ENCODE data around the gene MAN1B1.
"Not testable (repeated sequence)": the region's sequence is repeated elsewhere in the genome, so short reads cannot be mapped to it uniquely, and the experiment has no call there.

The MAN1B1 gene

GRCh38 chr9:137052998-137053943 is 33.5 kb upstream of the MAN1B1 start:
- DNase-seq: no peak

GRCh38 chr9:137053944-137054931 is 32.5 kb upstream of the MAN1B1 start, which contains the start of gene ENTPD2:
Gene ENTPD2, minus strand, starts transcription at chr9:137054061. Its CDS starts 64 bp downstream, at chr9:137053997.
- peak in 1 of 2 experiments; percentile 9 for DNase-seq

GRCh38 chr9:137054932-137055384 is 31.8 kb upstream of the MAN1B1 start:
- no peak for DNase-seq

- no peak for DNase-seq
Observed at GRCh38 chr9:137055385-137056364, 31.1 kb upstream of the MAN1B1 start.

- DNase-seq: no peak
Observed at GRCh38 chr9:137056739-137057415, 29.9 kb upstream of the MAN1B1 start.

GRCh38 chr9:137057545-137057944 is 29.2 kb upstream of the MAN1B1 start:
- no peak for DNase-seq

GRCh38 chr9:137058521-137059234 is 28.1 kb upstream of the MAN1B1 start:
- no peak for DNase-seq

GRCh38 chr9:137062384-137062783 is 24.4 kb upstream of the MAN1B1 start:
- no peak for DNase-seq

- not testable (repeated sequence) for DNase-seq
Observed at GRCh38 chr9:137062798-137063197, 24.0 kb upstream of the MAN1B1 start.

- no peak for DNase-seq
Observed at GRCh38 chr9:137063311-137064026, 23.3 kb upstream of the MAN1B1 start.

- peak in 1 of 2 experiments; percentile 26 for DNase-seq
Observed at GRCh38 chr9:137064027-137064879, 22.5 kb upstream of the MAN1B1 start.

- DNase-seq: no peak
Observed at GRCh38 chr9:137064880-137065164, 22.0 kb upstream of the MAN1B1 start.

- DNase-seq: no peak
Observed at GRCh38 chr9:137065336-137065967, 21.3 kb upstream of the MAN1B1 start.

- no peak for DNase-seq
Observed at GRCh38 chr9:137066096-137066861, 20.5 kb upstream of the MAN1B1 start.

GRCh38 chr9:137067860-137068538 is 18.8 kb upstream of the MAN1B1 start:
- peak; percentile 47 to 72 for DNase-seq

- DNase-seq: no peak
Observed at GRCh38 chr9:137068539-137069507, 18.0 kb upstream of the MAN1B1 start.

All from NCI-H1930 (cell line).